22Rv1 (cell line): ENCODE measurements around the gene GET3.

Experiments
- ZFX ChIP-seq: fragments of 450-650 bp; IDR thresholded peaks from 2 replicates; pipeline ENCODE4 v1.6.1; 2017; ENCODE audit warnings: antibody characterized with exemption, borderline replicate concordance
- TF ChIP-seq, protein P1 (sequence below): fragments of 450-650 bp; IDR thresholded peaks from 2 replicates; pipeline ENCODE4 v1.5.1; 2017; ENCODE audit warnings: mild to moderate bottlenecking

DNA sequence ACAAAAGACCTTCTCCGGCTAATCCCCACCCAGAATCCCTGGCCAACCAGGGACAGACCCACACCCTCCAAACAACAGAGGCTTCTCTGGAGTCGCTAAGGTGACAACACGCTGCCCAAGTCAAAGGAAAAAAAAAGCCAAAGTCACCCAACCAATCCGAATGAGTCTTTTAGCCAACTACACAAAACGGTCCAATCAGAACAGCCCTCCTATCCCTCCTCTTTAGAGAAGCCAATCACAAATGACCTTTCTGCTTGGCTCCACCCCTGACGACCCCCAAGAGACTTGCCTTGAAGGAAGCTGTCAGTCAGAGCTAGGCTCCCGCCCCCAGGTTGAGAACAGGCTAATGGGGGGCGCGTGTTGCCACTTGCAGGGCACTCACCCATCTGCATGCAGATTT, 34.3 kb upstream of the GET3 start:
- TF ChIP-seq, protein P1, sequence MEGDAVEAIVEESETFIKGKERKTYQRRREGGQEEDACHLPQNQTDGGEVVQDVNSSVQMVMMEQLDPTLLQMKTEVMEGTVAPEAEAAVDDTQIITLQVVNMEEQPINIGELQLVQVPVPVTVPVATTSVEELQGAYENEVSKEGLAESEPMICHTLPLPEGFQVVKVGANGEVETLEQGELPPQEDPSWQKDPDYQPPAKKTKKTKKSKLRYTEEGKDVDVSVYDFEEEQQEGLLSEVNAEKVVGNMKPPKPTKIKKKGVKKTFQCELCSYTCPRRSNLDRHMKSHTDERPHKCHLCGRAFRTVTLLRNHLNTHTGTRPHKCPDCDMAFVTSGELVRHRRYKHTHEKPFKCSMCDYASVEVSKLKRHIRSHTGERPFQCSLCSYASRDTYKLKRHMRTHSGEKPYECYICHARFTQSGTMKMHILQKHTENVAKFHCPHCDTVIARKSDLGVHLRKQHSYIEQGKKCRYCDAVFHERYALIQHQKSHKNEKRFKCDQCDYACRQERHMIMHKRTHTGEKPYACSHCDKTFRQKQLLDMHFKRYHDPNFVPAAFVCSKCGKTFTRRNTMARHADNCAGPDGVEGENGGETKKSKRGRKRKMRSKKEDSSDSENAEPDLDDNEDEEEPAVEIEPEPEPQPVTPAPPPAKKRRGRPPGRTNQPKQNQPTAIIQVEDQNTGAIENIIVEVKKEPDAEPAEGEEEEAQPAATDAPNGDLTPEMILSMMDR: no peak
- no peak for TF ChIP-seq ZFX
